Heart left ventricle (tissue), 16 donors: ENCODE results near the gene NONO. TPM values are rescaled to one million over a fixed set of nuclear protein-coding genes. Genes with fewer than 3 reads are reported as not detected.
"Not testable (repeated sequence)": the region's sequence is repeated elsewhere in the genome, so short reads cannot be mapped to it uniquely, and the experiment has no call there.

Experiments
- ATAC-seq, 4 donors: fragments of 200-7000 bp; cut with Tn5 transposase; one replicate each; pipeline ENCODE4 v1.9.1; 2020 to 2022; ENCODE audit warnings: moderate library complexity in 4 of 4, mild to moderate bottlenecking in 3 of 4, moderate number of reproducible peaks in 1 of 4
- DNase-seq, 5 donors: peaks; one replicate each; pipeline ENCODE4 v3.0.0-alpha.2; 2020
- H3K27ac ChIP-seq, 12 donors: fragments of 200-600 bp; sonication (generic) in 4 of 12; one replicate each; pipeline versions ENCODE4 v1.5.0 to v1.8.0; 2016 to 2022; ENCODE audit warnings: mild to moderate bottlenecking in 2 of 12
- H3K27me3 ChIP-seq, 9 donors: fragments of 200-600 bp; sonication (generic) in 2 of 9; one replicate each; pipeline versions ENCODE4 v1.5.1 to v1.8.0; 2016 to 2022; ENCODE audit warnings: mild to moderate bottlenecking in 3 of 9
- H3K36me3 ChIP-seq, 9 donors: fragments of 200-600 bp; sonication (generic) in 2 of 9; one replicate each; pipeline versions ENCODE4 v1.5.0 to v1.8.0; 2018 to 2022; ENCODE audit warnings: mild to moderate bottlenecking in 2 of 9
- H3K4me1 ChIP-seq, 12 donors: fragments of 200-600 bp; sonication (generic) in 4 of 12; one replicate each; pipeline versions ENCODE4 v1.5.0 to v1.8.0; 2016 to 2022; ENCODE audit warnings: mild to moderate bottlenecking in 3 of 12
- H3K4me3 ChIP-seq, 12 donors: fragments of 200-600 bp; sonication (generic) in 4 of 12; one replicate each; pipeline versions ENCODE4 v1.5.0 to v1.8.0; 2017 to 2022; ENCODE audit warnings: mild to moderate bottlenecking in 9 of 12, moderate library complexity in 4 of 12
- H3K9me3 ChIP-seq, 12 donors: fragments of 200-600 bp; sonication (generic) in 4 of 12; one replicate each; pipeline versions ENCODE4 v1.5.0 to v1.8.0; 2016 to 2022; ENCODE audit warnings: mild to moderate bottlenecking in 1 of 12
- CTCF ChIP-seq, 12 donors: fragments of 200-600 bp; sonication (generic) in 4 of 12; IDR thresholded peaks; one replicate each; pipeline versions ENCODE4 v1.5.0 to v1.8.0; 2018 to 2022; ENCODE audit warnings: antibody characterized with exemption in 12 of 12, mild to moderate bottlenecking in 5 of 12
- POLR2A ChIP-seq, 2 donors: fragments of 450-650 bp; IDR thresholded peaks; one replicate each; pipeline ENCODE4 v1.6.1; 2017; ENCODE audit warnings: antibody characterized with exemption in 2 of 2, mild to moderate bottlenecking in 2 of 2, moderate library complexity in 2 of 2
- WGBS, 4 donors: extraction: QIAGEN DNeasy Blood & Tissue Kit in 2 of 4; methylation state at CpG; one replicate each; pipeline versions ENCODE4 v1.1.5 to v1.1.7; 2013 to 2018; 5-methylcytosine and 5-hydroxymethylcytosine counted together
- intact Hi-C, 10 donors: fragments of 100-400 bp; cut with DNase I; formaldehyde crosslinking; loops; one replicate each; pipeline versions ENCODE4 v1.11.1 to v1.14.2; 2022
- polyA plus RNA-seq, 2 donors: library from polyadenylated mRNA; stranded (reverse); fragments of 200-250 nt; gene quantifications; one replicate each; pipeline ENCODE4 v1.2.3, GENCODE V29; 2013
- total RNA-seq, 9 donors: library from RNA; depleted of rRNA in 2 of 9; stranded (reverse); fragments of >200 nt in 2 of 9; fragmentation: NEBNext Ultra II Directional in 3 of 9; extraction: Animal tissue kit (Norgen Biotek cat#: 25700) in 3 of 9; gene quantifications; one replicate each; pipeline versions ENCODE4 v1.1.0 to v1.2.4, GENCODE V29; 2016 to 2023
- donor health status: ischemic (EF 13 %, LVEDD 7.1; RV severe dilation, severe dysfunction).
- donor health status: healthy with polysubstance abuse.
- donor health status: DM: no; HTN: yes; CAD: no.
- donor health status: DM: no; HTN: no; CAD: no.
- donor health status: ischemic (EF 25% LVEDD 6.9; RV normal size, moderate dysfunction).
- donor health status: ischemic (EF 25% LVEDD 5.7; RV mildly dilated, moderate dysfunction).
- donor health status: healthy.
- donor health status: DM: yes; HTN: yes; CAD: no.
- donor health status: ischemic (EF 35%, LVEDD 5.7; RV mildly dilated, moderate dysfunction).
- donor health status: nonischemic (EF 11% LVEDD 7.7; RV severe dilation, severe dysfunction).
- donor health status: DM: yes; HTN: yes; CAD: no.
- donor health status: PGD.
- donor health status: ischemic (EF 29% LVEDD 5.4; RV normal size, mild dysfunction).
- donor health status: nonischemic (EF 23%, LVEDD 6.1; RV moderate dilation, normal function).

Gene NONO
- total and polyA plus RNA-seq, 11 donors = 38.9 to 177 (median 113) TPM

GRCh38 chrX:71254092-71254963 lies 29.1 kb upstream of the NONO start, which contains the start of gene ZMYM3:
Gene ZMYM3 (minus strand): TSS chrX:71254140. CDS start chrX:71253255, 885 bp downstream.
- ATAC-seq (peak; percentile 93 to 96 (median 94)), DNase-seq (peak; percentile 85 to 92 (median 90))
- Histone ChIP-seq H3K4me3 (peak within 1 kb of the TSS; percentile 53 to 98 (median 66)), H3K27ac (peak within 1 kb of the TSS; percentile 24 to 93 (median 86)), H3K27me3 (no peaks in the 10 kb centered on the region), H3K9me3 (no peaks in the 10 kb centered on the region), H3K4me1 (peaks cover 0 to 14% (median 8%) of the 10 kb centered on the region in 12 donors), H3K36me3 (peaks cover 0 to 15% (median 5%) of the 10 kb centered on the region in 9 donors)
- TF ChIP-seq POLR2A (IDR thresholded peaks at IDR 0.05) = peak in 1 of 2 donors; percentile 51
- no peak for TF ChIP-seq CTCF (IDR thresholded peaks at IDR 0.05)
- intact Hi-C loops = loop anchor here in 5 of 10 donors (2.0 to 10.0 kb wide), 4 partner anchors 28 to 110 kb away; partner anchors contain the start of genes TAF1 (in 4 of the 5), NONO (in 2 of the 5) and NLGN3 (in 1 of the 5)
- WGBS, 4 donors = 1 to 55% (median 15%) methylated on average over 38 to 54 of the region's 54 CpGs

GRCh38 chrX:71256051-71256450 lies 27.4 kb upstream of the NONO start:
- intact Hi-C loops = loop anchor here in 4 of 10 donors (10.0 kb wide), 2 partner anchors 109 to 111 kb away; partner anchors contain the start of genes TAF1 (in 4 of the 4) and NLGN3 (in 1 of the 4)
- Histone ChIP-seq H3K27ac (peak overlapping the region in 2 of 12 donors; percentile 89 to 93), H3K4me3 (no peak overlapping the region), H3K36me3 (no peaks in the 10 kb centered on the region), H3K27me3 (no peaks in the 10 kb centered on the region), H3K4me1 (peaks cover 0 to 14% (median 8%) of the 10 kb centered on the region in 12 donors), H3K9me3 (no peaks in the 10 kb centered on the region)
- DNase-seq (no peak), ATAC-seq (no peak)
- WGBS, 4 donors = 74 to 85% (median 79%) methylated on average over 6 of the region's 6 CpGs
- TF ChIP-seq POLR2A (IDR thresholded peaks at IDR 0.05) (no peak), CTCF (IDR thresholded peaks at IDR 0.05) (no peak)

GRCh38 chrX:71256856-71257255 lies 26.6 kb upstream of the NONO start:
- no peaks in the 10 kb centered on the region for H3K9me3 ChIP-seq
- ATAC-seq = no peak

DNA sequence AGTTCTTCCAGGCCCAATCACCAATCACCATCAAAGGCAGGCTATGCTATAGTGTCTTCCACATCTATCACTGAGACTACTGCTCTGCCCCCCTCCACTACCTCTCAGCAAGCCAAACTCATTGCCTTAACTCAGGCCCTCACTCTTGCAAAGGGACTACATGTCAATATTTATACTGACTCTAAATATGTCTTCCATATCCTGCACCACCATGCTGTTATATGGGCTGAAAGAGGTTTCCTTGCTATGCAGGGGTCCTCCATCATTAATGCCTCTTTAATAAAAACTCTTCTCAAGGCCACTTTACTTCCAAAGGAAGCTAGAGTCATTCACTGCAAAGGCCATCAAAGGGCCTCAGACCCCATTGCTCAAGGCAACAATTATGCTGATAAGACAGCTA lies 14.8 kb upstream of the NONO start:
- ATAC-seq, H3K4me1 ChIP-seq, H3K27ac ChIP-seq, intact Hi-C loops, H3K27me3 ChIP-seq, H3K4me3 ChIP-seq, H3K9me3 ChIP-seq, H3K36me3 ChIP-seq, DNase-seq: not testable (repeated sequence)

More at GRCh38 chrX:71256856-71257255, 26.6 kb upstream of the NONO start:
- no peak for DNase-seq
- Histone ChIP-seq H3K4me3 (no peak overlapping the region), H3K27ac (no peak overlapping the region), H3K4me1 (peaks cover 0 to 14% (median 8%) of the 10 kb centered on the region in 12 donors), H3K36me3 (no peaks in the 10 kb centered on the region), H3K27me3 (no peaks in the 10 kb centered on the region)
- TF ChIP-seq POLR2A (IDR thresholded peaks at IDR 0.05) = no peak
- TF ChIP-seq CTCF (IDR thresholded peaks at IDR 0.05) = no peak
- WGBS, 4 donors = 89 to 94% (median 93%) methylated on average over 4 of the region's 4 CpGs
- intact Hi-C loops = loop anchor here in 4 of 10 donors (10.0 kb wide), 2 partner anchors 108 to 112 kb away; partner anchors contain the start of genes TAF1 (in 4 of the 4) and NLGN3 (in 1 of the 4)
